GM18951 (cell line): ENCODE results near the gene MET.

Experiments used
- POLR2A ChIP-seq: IDR thresholded peaks from 4 replicates; pipeline ENCODE4 v1.6.1; 2011; ENCODE audit warnings: mild to moderate bottlenecking; ENCODE audit not compliant: insufficient read length, insufficient read depth; ENCODE audit errors: extremely low read depth
- in situ Hi-C: fragments of 300-500 bp; cut with MboI; formaldehyde crosslinking; loops from one replicate; pipeline ENCODE4 v1.12.0; 2022; ENCODE audit warnings: low sequenced_read_pairs, mixed read lengths, inconsistent platforms; ENCODE audit not compliant: unreplicated experiment

The MET gene

DNA sequence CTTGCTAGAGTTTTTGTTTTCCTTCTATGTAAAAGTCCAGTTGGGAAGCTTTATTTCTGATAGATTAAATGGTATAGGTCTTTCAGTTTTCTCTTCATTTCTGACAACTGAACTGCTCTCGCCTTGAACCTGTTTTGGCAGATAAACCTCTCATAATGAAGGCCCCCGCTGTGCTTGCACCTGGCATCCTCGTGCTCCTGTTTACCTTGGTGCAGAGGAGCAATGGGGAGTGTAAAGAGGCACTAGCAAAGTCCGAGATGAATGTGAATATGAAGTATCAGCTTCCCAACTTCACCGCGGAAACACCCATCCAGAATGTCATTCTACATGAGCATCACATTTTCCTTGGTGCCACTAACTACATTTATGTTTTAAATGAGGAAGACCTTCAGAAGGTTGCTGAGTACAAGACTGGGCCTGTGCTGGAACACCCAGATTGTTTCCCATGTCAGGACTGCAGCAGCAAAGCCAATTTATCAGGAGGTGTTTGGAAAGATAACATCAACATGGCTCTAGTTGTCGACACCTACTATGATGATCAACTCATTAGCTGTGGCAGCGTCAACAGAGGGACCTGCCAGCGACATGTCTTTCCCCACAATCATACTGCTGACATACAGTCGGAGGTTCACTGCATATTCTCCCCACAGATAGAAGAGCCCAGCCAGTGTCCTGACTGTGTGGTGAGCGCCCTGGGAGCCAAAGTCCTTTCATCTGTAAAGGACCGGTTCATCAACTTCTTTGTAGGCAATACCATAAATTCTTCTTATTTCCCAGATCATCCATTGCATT is 27.1 kb downstream of the MET start:
- in situ Hi-C loops: no loop called here
- no peak for TF ChIP-seq POLR2A

DNA sequence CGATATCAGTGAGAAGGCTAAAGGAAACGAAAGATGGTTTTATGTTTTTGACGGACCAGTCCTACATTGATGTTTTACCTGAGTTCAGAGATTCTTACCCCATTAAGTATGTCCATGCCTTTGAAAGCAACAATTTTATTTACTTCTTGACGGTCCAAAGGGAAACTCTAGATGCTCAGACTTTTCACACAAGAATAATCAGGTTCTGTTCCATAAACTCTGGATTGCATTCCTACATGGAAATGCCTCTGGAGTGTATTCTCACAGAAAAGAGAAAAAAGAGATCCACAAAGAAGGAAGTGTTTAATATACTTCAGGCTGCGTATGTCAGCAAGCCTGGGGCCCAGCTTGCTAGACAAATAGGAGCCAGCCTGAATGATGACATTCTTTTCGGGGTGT is 27.7 kb downstream of the MET start:
- in situ Hi-C loops: no loop called here
- TF ChIP-seq POLR2A: no peak

- in situ Hi-C loops: no loop called here
- no peak for TF ChIP-seq POLR2A
These were observed 30.2 kb downstream of the MET start for GRCh38 chr7:116702046-116702785.

GRCh38 chr7:116704650-116705228 is 32.7 kb downstream of the MET start:
- TF ChIP-seq POLR2A: no peak
- in situ Hi-C loops: no loop called here

- in situ Hi-C loops: no loop called here
These were observed 33.4 kb downstream of the MET start for GRCh38 chr7:116705419-116705818.

DNA sequence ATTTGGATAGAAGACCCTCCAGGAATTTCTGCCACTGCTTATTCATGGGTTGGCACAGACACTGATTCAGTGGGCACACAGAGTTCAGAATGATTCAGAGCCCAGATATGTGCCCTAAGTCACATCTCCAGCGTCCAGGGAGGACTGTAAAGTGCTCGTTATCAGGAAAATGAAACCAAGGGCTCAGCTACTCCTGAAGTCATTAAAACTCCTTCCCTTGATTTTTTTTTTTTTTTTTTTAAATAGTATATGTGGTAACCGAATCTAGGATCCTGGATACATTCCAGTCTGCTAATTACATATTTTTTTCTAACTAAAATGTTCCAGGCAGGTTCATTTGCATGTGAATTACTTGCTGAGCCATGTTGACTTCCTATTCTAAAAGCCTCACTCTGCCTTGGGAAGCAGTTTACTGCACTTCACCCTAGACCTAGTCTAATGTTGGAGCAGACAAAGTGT is 34.7 kb downstream of the MET start:
- in situ Hi-C loops: no loop called here
- no peak for TF ChIP-seq POLR2A

More at GRCh38 chr7:116705419-116705818, 33.4 kb downstream of the MET start:
- no peak for TF ChIP-seq POLR2A

- in situ Hi-C loops: no loop called here
- no peak for TF ChIP-seq POLR2A
These were observed 35.3 kb downstream of the MET start for GRCh38 chr7:116707289-116707688.

DNA sequence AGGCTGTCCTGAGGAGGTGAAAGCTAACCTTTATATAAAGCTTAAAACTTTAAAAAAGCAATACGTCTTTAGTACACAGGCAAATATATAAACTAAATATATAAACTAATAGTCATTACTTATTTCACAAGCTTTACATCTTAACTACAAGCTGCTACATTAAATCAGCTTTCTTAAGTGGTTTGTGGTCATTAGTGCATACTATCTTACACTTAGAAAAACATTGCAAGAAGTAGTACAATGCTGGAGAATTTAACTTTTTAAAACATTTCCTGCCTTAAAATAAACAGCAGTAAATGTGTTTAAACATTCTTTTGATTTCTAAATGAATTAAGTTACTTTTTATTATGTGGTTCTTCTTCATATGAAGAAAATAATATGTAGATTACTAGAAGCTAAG is 36.3 kb downstream of the MET start:
- TF ChIP-seq POLR2A: no peak
- in situ Hi-C loops: no loop called here

DNA sequence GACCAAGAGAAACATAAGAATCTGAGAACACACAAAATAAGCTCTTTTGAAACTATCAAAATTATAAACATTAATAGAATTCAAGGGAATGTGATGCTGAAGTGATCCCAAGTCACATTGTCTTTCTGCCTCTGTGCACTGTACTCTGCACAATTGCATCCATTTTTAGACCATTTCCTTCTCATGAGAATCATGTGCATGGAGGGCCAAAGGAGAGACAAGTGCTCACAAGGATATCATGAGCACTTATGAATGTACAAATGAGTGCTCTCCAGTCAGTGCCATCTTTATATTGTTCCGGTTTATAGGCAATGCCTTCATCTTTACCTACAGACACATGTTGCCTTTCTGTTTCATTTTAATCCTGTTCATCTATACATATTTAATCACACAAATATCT is 36.9 kb downstream of the MET start:
- no peak for TF ChIP-seq POLR2A
- in situ Hi-C loops: no loop called here

- in situ Hi-C loops: no loop called here
- no peak for TF ChIP-seq POLR2A
These were observed 37.3 kb downstream of the MET start for GRCh38 chr7:116709336-116709735.

DNA sequence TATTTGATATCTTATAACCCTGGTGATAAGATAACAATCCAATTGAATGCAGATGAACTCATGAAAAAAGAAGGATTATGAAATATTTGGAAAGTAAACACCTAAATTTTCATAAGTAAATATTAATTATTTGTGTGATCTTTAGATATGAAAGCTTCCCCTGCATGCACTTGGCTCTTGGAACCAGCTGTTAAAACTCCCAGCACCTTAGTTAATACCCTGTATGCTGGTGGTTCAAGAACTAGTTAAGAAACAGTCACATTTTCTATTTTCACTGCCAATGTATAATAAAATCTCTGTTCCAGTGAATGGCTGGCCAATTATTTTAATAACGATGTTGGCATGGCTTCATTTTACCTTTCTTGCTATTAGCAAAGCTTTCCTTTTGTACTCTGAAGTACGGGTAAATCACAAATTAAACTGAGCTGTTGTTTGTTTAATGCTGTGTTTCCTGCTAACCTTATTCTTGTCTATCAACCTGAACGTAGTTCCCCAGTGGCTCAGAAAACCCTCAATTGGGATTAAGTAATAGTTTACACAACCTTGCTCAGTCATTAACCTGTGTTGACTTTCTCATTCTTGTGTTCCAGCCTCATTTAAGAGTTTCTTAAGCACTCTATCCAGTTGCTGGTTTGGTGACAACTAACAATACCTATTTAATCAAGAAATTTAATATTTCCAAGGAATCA is 38.9 kb downstream of the MET start:
- TF ChIP-seq POLR2A: no peak
- in situ Hi-C loops: no loop called here

- in situ Hi-C loops: no loop called here
- no peak for TF ChIP-seq POLR2A
These were observed 39.8 kb downstream of the MET start for GRCh38 chr7:116711790-116712189.

GRCh38 chr7:116713500-116713899 is 41.5 kb downstream of the MET start:
- TF ChIP-seq POLR2A: no peak

More at GRCh38 chr7:116713500-116713899, 41.5 kb downstream of the MET start:
- in situ Hi-C loops: no loop called here
